K562 (cell line): ENCODE results near the gene C1orf174. TPM values are rescaled to one million over a fixed set of nuclear protein-coding genes. Genes with fewer than 3 reads are reported as not detected.

ENCODE experiments used
- ATAC-seq: fragments of 200-7000 bp; cut with Tn5 transposase; 3 replicates; pipeline ENCODE4 v1.9.1; 2020; ENCODE audit warnings: moderate library complexity
- BruUV-seq: library from RNA; stranded (reverse); fragments of 400-500 nt; replicated peaks from 2 replicates; lab custom pipeline; 2021; lab: Mats Ljungman, UMichigan
- CTCF ChIA-PET: fragments of 300-600 bp; formaldehyde crosslinking; extraction: SDS; loops from one replicate; lab custom pipeline; 2021; ENCODE audit warnings: low intra/inter-chr PET ratio; lab: Yijun Ruan, JAX
- POLR2A ChIA-PET: fragments of 300-600, 350-650 bp; sonication (Branson Sonifier 250); formaldehyde crosslinking; extraction: SDS; loops from one replicate; lab custom pipeline; 2021; ENCODE audit warnings: antibody characterized with exemption, inconsistent platforms; lab: Yijun Ruan, JAX
- DNase-seq, 4 experiments: peaks; one replicate each; pipeline versions ENCODE4 v3.0.0 to v3.0.0-alpha.2; 2011 to 2018; ENCODE audit warnings: low spot score in 3 of 4, mixed read lengths in 3 of 4; ENCODE audit errors: extremely low read depth in 1 of 4
- FAIRE-seq: peaks from 2 replicates; lab custom pipeline; 2011; peaks lifted over from hg19 to GRCh38; lab: Jason Lieb, UNC
- H2AFZ ChIP-seq: 2 replicates; pipeline ENCODE4 v1.6.0; 2011; ENCODE audit warnings: low read depth, low read length, control low read depth, inconsistent platforms
- H3K27ac ChIP-seq: fragments of 200-600 bp; 3 replicates; pipeline ENCODE4 v1.8.0; 2011; ENCODE audit warnings: low read depth, mild to moderate bottlenecking, control low read depth, inconsistent platforms, low read length, moderate library complexity, mixed read lengths; ENCODE audit errors: extremely low read depth
- H3K27me3 ChIP-seq, 2 experiments: fragments of 300-600 bp in 1 of 2; 2 replicates in 1 of 2; 3 replicates in 1 of 2; pipeline versions ENCODE4 v1.6.0 to v1.8.0; 2011; ENCODE audit warnings: inconsistent platforms in 2 of 2, low read length in 2 of 2, mild to moderate bottlenecking in 1 of 2, mixed read lengths in 1 of 2, moderate library complexity in 1 of 2; ENCODE audit not compliant: control insufficient read depth in 2 of 2, insufficient read depth in 2 of 2
- H3K36me3 ChIP-seq: fragments of 300-600 bp; 3 replicates; pipeline ENCODE4 v1.8.0; 2011; ENCODE audit warnings: mild to moderate bottlenecking, low read length, inconsistent platforms; ENCODE audit not compliant: control insufficient read depth, insufficient read depth
- H3K4me1 ChIP-seq, 2 experiments: fragments of 200-600 bp in 1 of 2; replicated peaks in 1 of 2; 2 replicates in 1 of 2; 3 replicates in 1 of 2; pipeline versions ENCODE4 v1.5.1 to v1.8.0; 2011; ENCODE audit warnings: inconsistent platforms in 2 of 2, low read length in 2 of 2, mild to moderate bottlenecking in 1 of 2, mixed read lengths in 1 of 2, moderate library complexity in 1 of 2; ENCODE audit not compliant: control insufficient read depth in 2 of 2, insufficient read depth in 2 of 2
- H3K4me2 ChIP-seq: 2 replicates; pipeline ENCODE4 v1.6.1; 2011; ENCODE audit warnings: low read length, control low read depth, inconsistent platforms, mixed read lengths; ENCODE audit not compliant: insufficient read depth
- H3K4me3 ChIP-seq: fragments of 200-600 bp; sonication (generic), shearing (Covaris generic); 2 replicates; pipeline ENCODE4 v1.5.1; 2016; ENCODE audit warnings: control low read depth, inconsistent platforms
- H3K79me2 ChIP-seq: fragments of 200-600 bp; 3 replicates; pipeline ENCODE4 v1.8.0; 2011; ENCODE audit warnings: low read length, inconsistent platforms; ENCODE audit not compliant: control insufficient read depth, insufficient read depth
- H3K9ac ChIP-seq, 2 experiments: 2 replicates each; pipeline versions ENCODE4 v1.6.0 to v1.6.1; 2011; ENCODE audit warnings: low read depth in 2 of 2, low read length in 2 of 2, control low read depth in 1 of 2, inconsistent platforms in 1 of 2, mild to moderate bottlenecking in 1 of 2, mixed read lengths in 1 of 2; ENCODE audit not compliant: insufficient read depth in 1 of 2
- H3K9me1 ChIP-seq: one replicate; pipeline ENCODE4 v1.6.0; 2011; ENCODE audit warnings: inconsistent platforms, mild to moderate bottlenecking, low read length, moderate library complexity; ENCODE audit not compliant: control insufficient read depth, insufficient read depth
- H3K9me3 ChIP-seq: replicated peaks from 2 replicates; pipeline ENCODE4 v1.5.1; 2011; ENCODE audit warnings: low read depth, low read length, inconsistent platforms; ENCODE audit not compliant: control insufficient read depth, insufficient read depth
- H4K20me1 ChIP-seq: replicated peaks from 2 replicates; pipeline ENCODE4 v1.6.1; 2011; ENCODE audit warnings: low read length, inconsistent platforms, mixed read lengths; ENCODE audit not compliant: control insufficient read depth, insufficient read depth
- CBX1 ChIP-seq: sonication (generic); IDR thresholded peaks from 2 replicates; pipeline ENCODE4 v1.6.1; 2016; ENCODE audit warnings: antibody characterized with exemption, low read depth, mild to moderate bottlenecking
- HNRNPK ChIP-seq: fragments of 200-400 bp; formaldehyde crosslinking; IDR thresholded peaks from one replicate; pipeline ENCODE4 v1.6.1; 2018; ENCODE audit warnings: mild to moderate bottlenecking, low read depth, low read length; ENCODE audit not compliant: poor library complexity, severe bottlenecking
- POLR3G ChIP-seq: IDR thresholded peaks from 2 replicates; pipeline ENCODE4 v1.6.1; 2011; ENCODE audit not compliant: insufficient read length, insufficient replicate concordance; ENCODE audit errors: extremely low read depth
- SIX5 ChIP-seq, 2 experiments: IDR thresholded peaks; 2 replicates each; pipeline ENCODE4 v1.6.1; 2011; ENCODE audit warnings: low read length in 2 of 2, borderline replicate concordance in 1 of 2, low read depth in 1 of 2, mild to moderate bottlenecking in 1 of 2, moderate library complexity in 1 of 2; ENCODE audit not compliant: insufficient read depth in 1 of 2
- ZKSCAN8 ChIP-seq: fragments of 200-800 bp; sonication (Bioruptor generic); IDR thresholded peaks from 2 replicates; pipeline ENCODE4 v1.6.1; 2016; ENCODE audit warnings: missing genetic modification characterization, missing compliant biosample characterization
- ZNF436 ChIP-seq: fragments of 250-450, 450-650 bp; sonication (Bioruptor Pico); formaldehyde crosslinking; IDR thresholded peaks from 2 replicates; pipeline ENCODE4 v1.7.0; 2020; ENCODE audit warnings: mild to moderate bottlenecking
- ZNF717 ChIP-seq: fragments of 250-450 bp; sonication (Bioruptor Pico); IDR thresholded peaks from 2 replicates; pipeline ENCODE4 v1.5.0; 2021
- WGBS: fragments of 100-300 bp; shearing (Covaris generic); methylation state at CpG from one replicate; pipeline ENCODE4 v1.1.6; 2016; ENCODE audit warnings: low coverage, mixed read lengths; ENCODE audit not compliant: insufficient coverage; ENCODE audit errors: missing lambda C conversion rate; 5-methylcytosine and 5-hydroxymethylcytosine counted together
- in situ Hi-C: fragments of 300-500 bp; cut with MboI; formaldehyde crosslinking; loops from 4 replicates; pipeline ENCODE4 v1.15.0; 2018; ENCODE audit warnings: inconsistent platforms, mixed read lengths
- intact Hi-C: fragments of 100-400 bp; cut with micrococcal nuclease; formaldehyde crosslinking; loops from 2 replicates; pipeline ENCODE4 v1.14.2; 2022
- polyA plus RNA-seq, 8 experiments: library from polyadenylated mRNA; depleted of rRNA in 4 of 8; stranded (reverse) in 5 of 8; unstranded in 3 of 8; fragments of >200 nt; fragmentation: Nextera tagmentation in 2 of 8; fragmentation: Illumina TruSeq in 1 of 8; extraction: Ambion mirVana in 2 of 8; extraction: Trizol in 1 of 8; gene quantifications; 2 replicates each; pipeline versions ENCODE4 v1.2.1 to v1.2.3, GENCODE V29; 2011 to 2014; ENCODE audit warnings: inconsistent platforms in 1 of 8, missing spikeins in 1 of 8
- total RNA-seq, 7 experiments: library from RNA; depleted of rRNA in 6 of 7; stranded (reverse); fragments of >200 nt in 6 of 7; fragmentation: Illumina TruSeq in 2 of 7; extraction: Trizol in 2 of 7; gene quantifications; 2 replicates each; pipeline versions ENCODE4 v1.2.1 to v1.2.3, GENCODE V29; 2011 to 2021; ENCODE audit warnings: low replicate concordance in 1 of 7
- TF ChIP-seq, protein P1 (sequence below): sonication (generic); formaldehyde crosslinking; IDR thresholded peaks from 2 replicates; pipeline ENCODE4 v1.8.1; 2023; ENCODE audit warnings: mild to moderate bottlenecking, missing genetic modification reagents
- TF ChIP-seq, protein P2 (sequence below): sonication (generic); formaldehyde crosslinking; IDR thresholded peaks from 2 replicates; pipeline ENCODE4 v1.8.0; 2022; ENCODE audit warnings: mild to moderate bottlenecking, missing genetic modification reagents, borderline replicate concordance
- TF ChIP-seq, protein P3 (sequence below): fragments of 250-450 bp; sonication (Bioruptor Pico); IDR thresholded peaks from 2 replicates; pipeline ENCODE4 v1.5.1; 2021; ENCODE audit warnings: mild to moderate bottlenecking

The C1orf174 gene
- total and polyA plus RNA-seq, 9 of the 15 experiments (the other 6 are each of a cell fraction or from before 2014, with no cell fraction given), result 38.5 to 64.9 (median 45.4) TPM

DNA sequence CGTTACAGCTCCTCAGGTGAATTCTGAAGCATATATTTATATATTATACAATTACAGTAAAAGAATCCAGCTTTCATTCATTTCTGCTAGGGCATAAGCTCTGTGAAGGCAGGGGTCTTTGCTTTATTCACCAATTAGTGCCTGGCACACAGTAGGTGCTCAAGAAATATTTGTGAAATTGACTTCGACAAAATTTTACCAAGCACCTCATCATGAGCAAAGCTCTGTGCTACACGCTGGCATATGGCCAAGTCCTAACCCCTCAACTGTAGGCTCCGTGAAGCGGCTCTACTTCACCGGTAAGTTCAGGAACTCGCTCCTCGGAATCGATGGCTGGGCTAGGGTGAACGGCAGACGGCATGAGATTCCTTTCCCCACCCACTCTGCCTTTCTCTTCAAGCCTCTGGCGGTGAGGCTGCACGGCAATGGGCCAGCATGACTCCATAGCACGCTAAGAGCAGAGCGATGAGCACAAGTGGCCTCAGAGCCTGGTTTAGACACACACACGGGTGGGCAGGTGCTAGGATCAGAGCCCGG is 8.7 kb downstream of the C1orf174 start (continued):
- TF ChIP-seq, protein P1, sequence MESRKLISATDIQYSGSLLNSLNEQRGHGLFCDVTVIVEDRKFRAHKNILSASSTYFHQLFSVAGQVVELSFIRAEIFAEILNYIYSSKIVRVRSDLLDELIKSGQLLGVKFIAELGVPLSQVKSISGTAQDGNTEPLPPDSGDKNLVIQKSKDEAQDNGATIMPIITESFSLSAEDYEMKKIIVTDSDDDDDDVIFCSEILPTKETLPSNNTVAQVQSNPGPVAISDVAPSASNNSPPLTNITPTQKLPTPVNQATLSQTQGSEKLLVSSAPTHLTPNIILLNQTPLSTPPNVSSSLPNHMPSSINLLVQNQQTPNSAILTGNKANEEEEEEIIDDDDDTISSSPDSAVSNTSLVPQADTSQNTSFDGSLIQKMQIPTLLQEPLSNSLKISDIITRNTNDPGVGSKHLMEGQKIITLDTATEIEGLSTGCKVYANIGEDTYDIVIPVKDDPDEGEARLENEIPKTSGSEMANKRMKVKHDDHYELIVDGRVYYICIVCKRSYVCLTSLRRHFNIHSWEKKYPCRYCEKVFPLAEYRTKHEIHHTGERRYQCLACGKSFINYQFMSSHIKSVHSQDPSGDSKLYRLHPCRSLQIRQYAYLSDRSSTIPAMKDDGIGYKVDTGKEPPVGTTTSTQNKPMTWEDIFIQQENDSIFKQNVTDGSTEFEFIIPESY (CRISPR knock-in tag), result peak; percentile 76

DNA sequence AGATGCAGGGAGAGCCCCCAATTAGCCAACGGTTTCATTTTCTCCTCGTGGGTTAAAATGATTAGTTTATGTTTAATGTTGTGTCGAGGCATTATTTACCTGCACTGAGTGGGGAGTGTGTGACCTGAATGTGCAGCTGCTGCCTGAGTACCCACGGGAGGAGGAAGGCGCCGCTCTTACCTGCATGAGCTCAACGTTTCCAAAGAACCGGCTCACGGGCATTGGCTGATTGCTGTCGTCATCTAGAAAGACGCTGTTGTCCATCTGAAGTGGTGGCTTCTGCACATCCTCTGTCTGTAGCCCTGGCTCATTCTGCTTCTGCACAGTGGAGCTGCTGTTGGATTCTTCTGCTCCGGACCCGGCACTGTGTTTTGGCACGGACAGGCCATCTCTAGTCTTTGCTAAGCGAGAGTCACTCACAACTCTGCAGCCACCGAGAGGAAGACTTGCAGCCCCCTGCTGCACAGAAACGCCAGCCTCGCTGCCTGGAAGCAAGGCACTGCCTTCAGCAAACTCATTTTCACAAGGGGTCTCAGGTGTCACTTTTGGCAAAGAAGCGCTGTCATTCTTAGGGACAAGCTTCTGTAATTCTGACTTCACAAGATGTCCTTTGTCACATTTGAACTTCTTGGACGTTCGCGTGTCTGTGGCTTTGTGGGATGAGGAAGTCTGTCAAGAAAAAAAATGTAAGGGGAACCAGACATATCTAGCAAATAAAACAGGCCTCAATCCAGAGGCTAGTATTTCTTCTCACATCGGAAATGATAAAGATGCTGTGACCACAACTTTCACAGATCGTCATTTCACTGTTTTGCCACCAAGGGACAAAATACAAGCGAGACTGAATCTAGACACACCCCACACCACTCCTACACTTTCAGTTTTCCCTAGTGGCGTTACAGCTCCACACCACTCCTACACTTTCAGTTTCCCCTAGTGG is 9.4 kb downstream of the C1orf174 start:
- no TSS peak for BruUV-seq
- POLR2A ChIA-PET, result interaction anchor here (0.6 to 1.3 kb wide), 5 partner anchors 9 to 573 kb away, joined by 3 to 4 read pairs (median 3); partner anchors contain the start of gene C1orf174
- intact Hi-C loops, result no loop called here
- TF ChIP-seq POLR3G (no peak), ZNF436 (CRISPR knock-in tag) (no peak), SIX5 (IDR thresholded peaks at IDR 0.05; ENCODE audit: borderline replicate concordance in 1 of 2, insufficient read depth in 1 of 2, low read depth in 1 of 2, low read length in 2 of 2) (no peak), HNRNPK (no peak), ZKSCAN8 (CRISPR knock-in tag) (no peak), CBX1 (no peak), ZNF717 (no peak)
- TF ChIP-seq, protein P2, sequence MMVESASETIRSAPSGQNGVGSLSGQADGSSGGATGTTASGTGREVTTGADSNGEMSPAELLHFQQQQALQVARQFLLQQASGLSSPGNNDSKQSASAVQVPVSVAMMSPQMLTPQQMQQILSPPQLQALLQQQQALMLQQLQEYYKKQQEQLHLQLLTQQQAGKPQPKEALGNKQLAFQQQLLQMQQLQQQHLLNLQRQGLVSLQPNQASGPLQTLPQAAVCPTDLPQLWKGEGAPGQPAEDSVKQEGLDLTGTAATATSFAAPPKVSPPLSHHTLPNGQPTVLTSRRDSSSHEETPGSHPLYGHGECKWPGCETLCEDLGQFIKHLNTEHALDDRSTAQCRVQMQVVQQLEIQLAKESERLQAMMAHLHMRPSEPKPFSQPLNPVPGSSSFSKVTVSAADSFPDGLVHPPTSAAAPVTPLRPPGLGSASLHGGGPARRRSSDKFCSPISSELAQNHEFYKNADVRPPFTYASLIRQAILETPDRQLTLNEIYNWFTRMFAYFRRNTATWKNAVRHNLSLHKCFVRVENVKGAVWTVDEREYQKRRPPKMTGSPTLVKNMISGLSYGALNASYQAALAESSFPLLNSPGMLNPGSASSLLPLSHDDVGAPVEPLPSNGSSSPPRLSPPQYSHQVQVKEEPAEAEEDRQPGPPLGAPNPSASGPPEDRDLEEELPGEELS (CRISPR knock-in tag), result no peak
- TF ChIP-seq, protein P3, sequence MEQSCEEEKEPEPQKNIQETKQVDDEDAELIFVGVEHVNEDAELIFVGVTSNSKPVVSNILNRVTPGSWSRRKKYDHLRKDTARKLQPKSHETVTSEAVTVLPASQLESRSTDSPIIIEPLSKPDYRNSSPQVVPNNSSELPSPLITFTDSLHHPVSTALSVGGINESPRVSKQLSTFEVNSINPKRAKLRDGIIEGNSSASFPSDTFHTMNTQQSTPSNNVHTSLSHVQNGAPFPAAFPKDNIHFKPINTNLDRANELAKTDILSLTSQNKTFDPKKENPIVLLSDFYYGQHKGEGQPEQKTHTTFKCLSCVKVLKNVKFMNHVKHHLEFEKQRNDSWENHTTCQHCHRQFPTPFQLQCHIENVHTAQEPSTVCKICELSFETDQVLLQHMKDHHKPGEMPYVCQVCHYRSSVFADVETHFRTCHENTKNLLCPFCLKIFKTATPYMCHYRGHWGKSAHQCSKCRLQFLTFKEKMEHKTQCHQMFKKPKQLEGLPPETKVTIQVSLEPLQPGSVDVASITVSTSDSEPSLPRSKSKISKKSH (CRISPR knock-in tag), result no peak

More for the DNA sequence above, 9.4 kb downstream of the C1orf174 start:
- Histone ChIP-seq H3K27ac (no peak overlapping the region), H4K20me1 (peaks cover 3% of the 10 kb centered on the region; the same call in 1 of the 2 replicates), H3K4me1 (peaks cover 0 to 5% of the 10 kb centered on the region in 2 experiments; a peak in 1 of 5 replicates), H3K79me2 (peaks cover 29% of the 10 kb centered on the region), H3K27me3 (no peaks in the 10 kb centered on the region), H2AFZ (no peak overlapping the region), H3K4me2 (no peak overlapping the region), H3K36me3 (peaks cover 80% of the 10 kb centered on the region), H3K9me3 (no peaks in the 10 kb centered on the region), H3K9ac (no peak overlapping the region; a peak in 1 of 4 replicates), H3K4me3 (no peak overlapping the region), H3K9me1 (no peaks in the 10 kb centered on the region)
- in situ Hi-C loops, result no loop called here
- WGBS, result 83% methylated on average over 25 of the region's 26 CpGs
- CTCF ChIA-PET, result no interaction called here
- ATAC-seq, result no peak
- FAIRE-seq, result no peak
- DNase-seq, result no peak
